Measurements from ENCODE around the gene PPP2R2C. TPM values are rescaled to one million over a fixed set of nuclear protein-coding genes. Genes with fewer than 3 reads are reported as not detected.

The PPP2R2C gene
- total and polyA plus RNA-seq, 2 donors (not counting 1 experiment from before 2014, with no cell fraction given), result 0.10 to 0.17 TPM

GRCh38 chr4:6419452-6420028 is 52.9 kb downstream of the PPP2R2C start:
- no peak for TF ChIP-seq EZH2 (IDR thresholded peaks at IDR 0.05; ENCODE audit: low read length, missing control alignments)
- TF ChIP-seq, protein P1, sequence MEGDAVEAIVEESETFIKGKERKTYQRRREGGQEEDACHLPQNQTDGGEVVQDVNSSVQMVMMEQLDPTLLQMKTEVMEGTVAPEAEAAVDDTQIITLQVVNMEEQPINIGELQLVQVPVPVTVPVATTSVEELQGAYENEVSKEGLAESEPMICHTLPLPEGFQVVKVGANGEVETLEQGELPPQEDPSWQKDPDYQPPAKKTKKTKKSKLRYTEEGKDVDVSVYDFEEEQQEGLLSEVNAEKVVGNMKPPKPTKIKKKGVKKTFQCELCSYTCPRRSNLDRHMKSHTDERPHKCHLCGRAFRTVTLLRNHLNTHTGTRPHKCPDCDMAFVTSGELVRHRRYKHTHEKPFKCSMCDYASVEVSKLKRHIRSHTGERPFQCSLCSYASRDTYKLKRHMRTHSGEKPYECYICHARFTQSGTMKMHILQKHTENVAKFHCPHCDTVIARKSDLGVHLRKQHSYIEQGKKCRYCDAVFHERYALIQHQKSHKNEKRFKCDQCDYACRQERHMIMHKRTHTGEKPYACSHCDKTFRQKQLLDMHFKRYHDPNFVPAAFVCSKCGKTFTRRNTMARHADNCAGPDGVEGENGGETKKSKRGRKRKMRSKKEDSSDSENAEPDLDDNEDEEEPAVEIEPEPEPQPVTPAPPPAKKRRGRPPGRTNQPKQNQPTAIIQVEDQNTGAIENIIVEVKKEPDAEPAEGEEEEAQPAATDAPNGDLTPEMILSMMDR (conservative IDR thresholded peaks at IDR 0.05 in 1 of 2, IDR thresholded peaks at IDR 0.05 in 1 of 2; ENCODE audit: low read depth in 1 of 2, low read length in 2 of 2), result no peak
- no peaks in the 10 kb centered on the region for H3K27me3 ChIP-seq (ENCODE audit: control insufficient read depth, insufficient read depth, low read length)
- H3K27ac ChIP-seq (ENCODE audit: insufficient read depth, low read length), result no peak overlapping the region
- H2AFZ ChIP-seq (ENCODE audit: low read length), result no peak overlapping the region
- DNase-seq (ENCODE audit: low read depth in 2 of 2), result no peak
- H3K4me2 ChIP-seq (ENCODE audit: extremely low read depth, insufficient read depth, low read length), result no peak overlapping the region
- H3K9ac ChIP-seq (ENCODE audit: insufficient read depth, low read length), result no peak overlapping the region
- H3K9me3 ChIP-seq (ENCODE audit: control insufficient read depth, insufficient read depth, low read depth, low read length), result no peaks in the 10 kb centered on the region
- no peaks in the 10 kb centered on the region for H4K20me1 ChIP-seq (ENCODE audit: control insufficient read depth, extremely low read depth, insufficient read depth, low read length)
- H3K79me2 ChIP-seq (ENCODE audit: control insufficient read depth, insufficient read depth, low read length), result no peaks in the 10 kb centered on the region
- no peaks in the 10 kb centered on the region for H3K4me1 ChIP-seq (ENCODE audit: control insufficient read depth, extremely low read depth, insufficient read depth, low read length)
- H3K36me3 ChIP-seq (ENCODE audit: control insufficient read depth, insufficient read depth, low read length), result no peaks in the 10 kb centered on the region
- H3K4me3 ChIP-seq (replicated peaks in 1 of 4; ENCODE audit: control extremely low read depth in 1 of 4, insufficient read depth in 1 of 4, low read depth in 3 of 4, low read length in 4 of 4), result no peak overlapping the region

GRCh38 chr4:6418193-6418755 is 54.1 kb downstream of the PPP2R2C start:
- no peak for DNase-seq (ENCODE audit: low read depth in 2 of 2)

DNA sequence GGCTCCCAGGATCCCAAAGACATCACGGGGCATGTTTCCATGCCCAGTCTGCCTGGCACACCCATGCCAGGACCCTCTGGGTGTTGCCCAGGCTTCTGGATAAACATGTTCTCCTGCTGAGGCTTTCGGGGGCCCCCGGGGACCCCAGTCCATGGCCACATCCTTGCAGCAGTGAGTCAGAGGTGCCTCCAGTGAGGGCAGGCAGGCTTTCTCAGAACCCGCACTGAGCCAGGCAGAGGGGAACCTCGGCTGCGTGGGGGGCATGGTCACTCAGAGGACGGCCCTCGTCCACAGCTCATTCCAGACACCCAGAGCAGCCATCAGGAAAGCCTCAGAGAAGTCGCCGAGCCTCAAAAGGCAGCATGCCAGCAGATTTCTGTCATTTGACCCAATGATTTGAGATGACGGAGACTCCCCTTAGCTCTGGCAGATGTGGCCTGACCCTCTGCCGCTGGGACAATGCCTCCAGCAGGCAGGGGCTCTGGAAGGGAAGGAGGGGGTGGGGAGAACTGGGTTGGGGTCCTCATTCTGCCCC is 54.8 kb downstream of the PPP2R2C start:
- no peaks in the 10 kb centered on the region for H3K27me3 ChIP-seq (ENCODE audit: control insufficient read depth, insufficient read depth, low read length)
- no peaks in the 10 kb centered on the region for H3K4me1 ChIP-seq (ENCODE audit: control insufficient read depth, extremely low read depth, insufficient read depth, low read length)
- H3K9ac ChIP-seq (ENCODE audit: insufficient read depth, low read length), result no peak overlapping the region
- H3K4me2 ChIP-seq (ENCODE audit: extremely low read depth, insufficient read depth, low read length), result no peak overlapping the region
- H4K20me1 ChIP-seq (ENCODE audit: control insufficient read depth, extremely low read depth, insufficient read depth, low read length), result no peaks in the 10 kb centered on the region
- no peak for DNase-seq (ENCODE audit: low read depth in 2 of 2)
- no peaks in the 10 kb centered on the region for H3K36me3 ChIP-seq (ENCODE audit: control insufficient read depth, insufficient read depth, low read length)
- no peaks in the 10 kb centered on the region for H3K79me2 ChIP-seq (ENCODE audit: control insufficient read depth, insufficient read depth, low read length)
- no peak for TF ChIP-seq EZH2 (IDR thresholded peaks at IDR 0.05; ENCODE audit: low read length, missing control alignments)
- TF ChIP-seq, protein P1 (conservative IDR thresholded peaks at IDR 0.05 in 1 of 2, IDR thresholded peaks at IDR 0.05 in 1 of 2; ENCODE audit: low read depth in 1 of 2, low read length in 2 of 2), result no peak
- no peak overlapping the region for H2AFZ ChIP-seq (ENCODE audit: low read length)
- no peak overlapping the region for H3K27ac ChIP-seq (ENCODE audit: insufficient read depth, low read length)
- no peak overlapping the region for H3K4me3 ChIP-seq (replicated peaks in 1 of 4; ENCODE audit: control extremely low read depth in 1 of 4, insufficient read depth in 1 of 4, low read depth in 3 of 4, low read length in 4 of 4)
- H3K9me3 ChIP-seq (ENCODE audit: control insufficient read depth, insufficient read depth, low read depth, low read length), result no peaks in the 10 kb centered on the region

More at GRCh38 chr4:6418193-6418755, 54.1 kb downstream of the PPP2R2C start:
- Histone ChIP-seq H4K20me1 (ENCODE audit: control insufficient read depth, extremely low read depth, insufficient read depth, low read length) (no peaks in the 10 kb centered on the region), H3K27me3 (ENCODE audit: control insufficient read depth, insufficient read depth, low read length) (no peaks in the 10 kb centered on the region), H3K4me3 (replicated peaks in 1 of 4; ENCODE audit: control extremely low read depth in 1 of 4, insufficient read depth in 1 of 4, low read depth in 3 of 4, low read length in 4 of 4) (no peak overlapping the region), H3K79me2 (ENCODE audit: control insufficient read depth, insufficient read depth, low read length) (no peaks in the 10 kb centered on the region), H3K36me3 (ENCODE audit: control insufficient read depth, insufficient read depth, low read length) (no peaks in the 10 kb centered on the region), H3K4me2 (ENCODE audit: extremely low read depth, insufficient read depth, low read length) (no peak overlapping the region), H3K27ac (ENCODE audit: insufficient read depth, low read length) (no peak overlapping the region), H3K9ac (ENCODE audit: insufficient read depth, low read length) (no peak overlapping the region), H3K4me1 (ENCODE audit: control insufficient read depth, extremely low read depth, insufficient read depth, low read length) (no peaks in the 10 kb centered on the region), H2AFZ (ENCODE audit: low read length) (no peak overlapping the region), H3K9me3 (ENCODE audit: control insufficient read depth, insufficient read depth, low read depth, low read length) (no peaks in the 10 kb centered on the region)
- TF ChIP-seq, protein P1 (conservative IDR thresholded peaks at IDR 0.05 in 1 of 2, IDR thresholded peaks at IDR 0.05 in 1 of 2; ENCODE audit: low read depth in 1 of 2, low read length in 2 of 2), result no peak
- no peak for TF ChIP-seq EZH2 (IDR thresholded peaks at IDR 0.05; ENCODE audit: low read length, missing control alignments)
